ENCODE results near the gene PPP1R12B.
"Not testable (repeated sequence)": the region's sequence is repeated elsewhere in the genome, so short reads cannot be mapped to it uniquely, and the experiment has no call there.

The PPP1R12B gene

DNA sequence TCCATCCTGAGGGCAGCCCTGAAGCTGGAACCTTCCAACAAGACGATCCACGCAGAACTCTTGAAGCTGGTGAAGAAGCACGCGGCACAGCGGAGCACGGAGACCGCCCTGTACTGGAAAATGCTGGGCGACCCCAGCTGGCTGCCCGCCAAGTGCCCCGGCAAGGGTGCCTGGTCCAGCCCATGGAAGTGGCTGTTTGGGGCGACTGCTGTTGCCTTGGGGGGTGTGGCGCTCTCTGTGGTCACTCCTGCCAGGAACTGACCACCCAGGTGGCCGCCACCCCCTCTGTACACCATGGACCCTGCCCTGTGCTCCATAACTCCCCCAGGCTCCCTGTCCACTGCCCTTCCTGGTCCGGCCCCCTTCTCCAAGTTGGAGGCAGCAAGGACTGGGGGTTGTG lies 90.8 kb downstream of the PPP1R12B start:
- DNase-seq (ENCODE audit: low spot score): peak; percentile 25

DNA sequence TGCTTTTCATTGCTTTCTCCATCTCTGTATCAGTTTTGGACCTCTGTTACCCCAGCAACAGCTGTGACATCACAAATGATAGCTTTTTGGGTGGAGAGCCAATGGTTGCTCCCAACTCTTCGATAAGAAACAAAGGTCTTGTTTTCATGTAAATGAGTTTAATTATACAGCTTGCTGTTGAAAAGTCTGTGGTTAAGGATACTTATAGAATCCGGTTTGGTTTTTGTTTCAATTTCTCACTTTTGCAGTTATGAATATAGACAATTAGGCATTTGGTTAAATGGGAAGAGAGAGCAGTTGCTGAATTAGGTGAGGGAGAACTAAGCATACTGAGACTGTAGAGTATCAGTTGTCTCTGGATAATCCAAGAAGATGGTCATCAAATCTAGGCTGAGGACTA lies 99.6 kb downstream of the PPP1R12B start:
- DNase-seq (ENCODE audit: low spot score): not testable (repeated sequence)

DNA sequence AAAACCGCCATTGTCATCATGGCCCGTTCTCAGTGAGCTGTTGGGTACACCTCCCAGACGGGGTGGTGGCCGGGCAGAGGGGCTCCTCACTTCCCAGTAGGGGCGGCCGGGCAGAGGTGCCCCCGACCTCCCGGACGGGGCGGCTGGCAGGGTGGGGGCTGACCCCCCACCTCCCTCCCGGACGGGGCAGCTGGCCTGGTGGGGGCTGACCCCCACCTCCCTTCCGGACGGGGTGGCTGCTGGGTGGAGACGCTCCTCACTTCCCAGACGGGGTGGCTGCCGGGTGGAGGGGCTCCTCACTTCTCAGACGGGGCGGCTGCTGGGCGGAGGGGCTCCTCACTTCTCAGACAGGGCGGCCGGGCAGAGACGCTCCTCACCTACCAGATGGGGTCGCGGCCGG lies 103.1 kb downstream of the PPP1R12B start:
- DNase-seq (ENCODE audit: low spot score): not testable (repeated sequence)

DNA sequence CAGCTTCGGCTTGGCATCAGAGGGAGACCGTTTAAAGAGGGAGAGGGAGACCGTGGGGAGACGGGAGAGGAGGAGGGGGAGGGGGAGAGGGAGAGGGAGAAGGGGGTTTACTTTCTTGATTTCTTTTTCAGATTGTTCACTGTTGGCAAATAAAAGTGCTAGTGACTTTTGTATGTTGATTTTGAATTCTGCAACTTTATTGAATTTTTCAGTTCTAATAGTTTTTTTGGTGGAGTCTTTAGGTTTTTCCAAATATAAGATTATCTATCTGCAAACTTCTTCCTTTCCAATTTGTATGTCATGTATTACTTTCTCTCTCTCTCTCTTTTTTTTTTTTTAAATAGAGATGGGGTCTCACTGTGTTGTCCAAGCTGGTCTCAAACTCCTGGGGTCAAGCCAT lies 104.0 kb downstream of the PPP1R12B start:
- no peak for DNase-seq (ENCODE audit: low spot score)

DNA sequence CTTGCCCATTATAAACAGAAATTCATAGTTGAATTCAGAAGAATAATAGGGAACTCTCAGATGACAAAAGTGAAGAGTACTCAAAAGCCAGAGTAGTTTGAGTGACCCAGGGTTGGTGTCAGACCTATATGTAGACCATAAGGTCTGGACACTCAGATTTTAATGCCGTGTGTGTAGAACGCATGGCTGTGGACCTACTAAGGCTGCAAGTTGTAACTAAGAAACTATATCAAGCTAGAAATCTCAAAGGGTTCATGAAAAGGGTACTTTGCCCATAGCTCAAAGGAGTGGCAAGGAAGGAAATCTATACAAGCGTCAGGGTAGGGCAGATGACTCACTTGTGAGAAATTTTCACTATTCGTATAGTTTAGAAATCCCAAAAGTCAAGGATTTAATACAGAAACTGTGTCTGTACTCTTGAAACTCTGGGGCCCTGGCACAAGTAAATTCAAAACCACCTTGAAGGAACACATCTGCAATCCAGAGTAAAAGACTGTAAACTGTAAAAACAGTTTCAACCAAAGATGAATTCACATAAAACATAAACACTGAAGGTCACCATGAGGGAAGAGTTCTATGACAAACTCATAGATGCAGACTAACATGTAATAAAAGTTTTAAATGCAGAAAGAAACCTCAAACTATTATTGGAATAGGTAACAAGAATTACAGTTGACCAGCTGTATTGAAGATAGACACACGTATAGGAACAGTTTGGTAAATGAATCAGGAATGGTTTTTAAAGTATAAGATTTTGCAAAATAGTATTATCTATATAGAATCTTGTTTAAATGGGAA lies 108.1 kb downstream of the PPP1R12B start:
- DNase-seq (ENCODE audit: low spot score): not testable (repeated sequence)

DNA sequence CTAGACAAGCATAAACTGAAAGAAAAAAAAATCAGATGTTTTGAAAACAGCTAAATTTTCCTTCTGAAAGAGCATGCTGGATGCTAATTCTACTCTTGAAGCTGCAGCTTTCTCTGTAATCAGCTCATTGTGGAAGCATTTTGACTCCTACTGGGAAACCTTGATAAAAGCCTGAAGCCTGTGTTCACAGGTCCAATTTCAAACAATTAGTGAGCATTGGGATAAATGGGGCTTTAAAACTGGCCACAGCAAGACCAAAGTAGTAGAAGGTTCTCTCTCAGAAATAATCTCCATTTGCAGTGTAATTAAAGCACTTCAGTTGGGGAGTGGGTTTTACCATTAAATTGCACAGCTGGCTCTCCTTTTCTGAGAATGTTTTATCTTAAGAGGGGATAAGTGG lies 110.2 kb downstream of the PPP1R12B start:
- DNase-seq (ENCODE audit: low spot score): not testable (repeated sequence)

DNA sequence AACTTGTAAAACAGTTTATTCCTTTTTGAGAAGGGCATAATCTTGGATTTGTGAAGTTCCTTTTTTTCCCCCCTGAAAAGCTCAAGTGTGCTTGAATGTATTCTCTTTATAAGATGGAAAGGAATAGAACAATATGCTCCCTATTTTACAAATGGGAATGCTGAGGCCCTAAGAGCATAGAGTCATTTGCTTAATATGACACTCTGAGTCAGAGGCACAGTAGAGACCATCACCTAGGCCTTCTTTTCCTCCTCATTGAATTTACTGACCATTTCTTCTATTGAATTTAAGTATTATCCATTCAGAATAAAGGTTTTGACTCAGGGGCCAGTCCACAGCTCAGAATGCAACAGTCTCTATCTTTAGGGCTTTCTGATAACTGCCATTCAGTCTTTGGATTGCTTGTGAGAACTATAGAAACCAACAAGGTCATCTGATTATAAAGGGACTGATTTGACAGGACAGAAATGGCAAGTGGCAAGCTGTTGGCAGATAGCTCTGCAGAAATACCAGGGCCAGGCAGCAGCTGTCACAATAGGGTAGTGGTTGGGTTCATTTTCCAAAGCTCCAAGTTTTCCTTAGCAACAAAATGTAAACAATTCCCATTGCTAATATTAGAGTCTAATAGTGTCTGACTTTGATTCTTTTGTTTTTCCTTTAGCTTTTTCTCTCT lies 111.1 kb downstream of the PPP1R12B start:
- not testable (repeated sequence) for DNase-seq (ENCODE audit: low spot score)

DNA sequence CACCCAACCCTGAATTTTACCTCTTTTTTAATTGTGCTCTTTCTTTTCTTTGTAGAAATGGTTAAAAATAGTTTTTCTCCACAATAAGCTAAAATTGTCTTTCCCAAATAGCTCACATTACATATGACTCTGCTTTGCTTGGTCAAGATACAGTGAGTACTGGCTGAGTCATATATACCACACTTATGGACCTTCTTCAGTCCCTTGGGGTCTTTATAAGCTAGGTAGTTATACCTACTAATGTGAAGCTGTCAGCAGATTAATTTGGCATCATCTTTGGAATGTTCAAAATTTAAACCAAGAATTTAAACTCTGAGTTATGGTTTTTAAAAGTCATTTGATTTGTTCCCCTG lies 111.6 kb downstream of the PPP1R12B start:
- DNase-seq (ENCODE audit: low spot score): not testable (repeated sequence)

DNA sequence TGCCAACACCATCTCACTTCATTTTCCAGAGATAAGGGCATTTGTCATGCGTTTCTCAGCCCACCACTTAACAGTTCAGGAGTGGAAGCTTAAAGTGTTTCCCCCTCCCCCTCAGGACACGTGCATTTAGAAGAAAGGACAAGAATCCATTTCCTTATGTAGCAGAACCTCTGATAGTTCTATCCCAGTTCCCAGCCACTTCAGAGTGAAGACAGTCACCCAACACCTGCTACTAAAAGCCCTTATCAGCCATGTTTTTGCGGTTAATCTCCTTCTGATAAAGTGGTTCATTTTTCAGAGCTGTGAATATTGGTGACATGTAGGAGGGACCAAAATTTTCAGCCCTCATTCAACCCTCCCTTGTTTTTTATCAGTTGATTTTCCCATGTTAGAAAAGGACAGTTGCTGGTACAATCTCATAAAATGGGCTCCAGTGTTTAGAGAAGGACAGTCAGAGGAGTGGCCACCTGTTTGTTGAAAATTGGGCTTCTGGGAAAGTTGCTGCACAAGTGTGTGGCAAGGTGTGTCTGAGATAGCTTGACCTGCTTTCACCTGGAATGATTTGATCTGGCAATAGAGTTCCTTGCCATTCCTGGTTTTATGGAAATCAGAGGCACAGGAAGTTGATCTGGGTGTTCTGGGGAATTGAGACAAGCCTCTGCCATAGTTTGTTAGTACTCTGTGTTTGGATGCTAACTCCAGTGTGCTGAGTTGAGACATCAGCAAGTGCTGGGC lies 114.0 kb downstream of the PPP1R12B start:
- no peak for DNase-seq (ENCODE audit: low spot score)

DNA sequence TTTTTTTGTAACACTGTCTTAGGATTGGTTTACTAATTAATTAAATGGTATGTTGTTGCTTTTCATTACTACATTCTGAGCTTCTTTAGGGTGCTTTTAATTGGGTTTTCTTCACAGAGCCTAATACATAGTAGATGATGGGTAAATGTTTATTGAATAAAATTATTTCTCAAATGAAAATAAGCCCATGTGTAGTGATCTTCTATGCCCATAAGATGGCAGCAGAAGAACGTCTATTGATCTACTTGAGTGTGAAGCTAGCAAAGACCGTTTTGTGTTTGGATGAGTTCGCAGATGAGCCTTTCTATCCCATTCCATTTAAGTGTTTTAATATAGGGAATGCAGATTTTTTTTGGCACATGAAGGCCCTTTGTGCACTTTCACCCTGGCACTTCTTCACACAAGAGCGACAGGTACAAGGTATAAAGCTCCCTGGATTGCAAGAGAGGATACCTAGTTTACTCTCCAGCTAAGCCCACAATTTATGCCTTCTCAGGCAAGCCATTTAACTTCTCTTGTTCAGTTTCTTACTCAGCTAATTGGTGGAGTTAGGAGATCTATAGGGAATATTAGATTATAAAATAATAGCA lies 115.7 kb downstream of the PPP1R12B start:
- DNase-seq (ENCODE audit: low spot score): not testable (repeated sequence)

DNA sequence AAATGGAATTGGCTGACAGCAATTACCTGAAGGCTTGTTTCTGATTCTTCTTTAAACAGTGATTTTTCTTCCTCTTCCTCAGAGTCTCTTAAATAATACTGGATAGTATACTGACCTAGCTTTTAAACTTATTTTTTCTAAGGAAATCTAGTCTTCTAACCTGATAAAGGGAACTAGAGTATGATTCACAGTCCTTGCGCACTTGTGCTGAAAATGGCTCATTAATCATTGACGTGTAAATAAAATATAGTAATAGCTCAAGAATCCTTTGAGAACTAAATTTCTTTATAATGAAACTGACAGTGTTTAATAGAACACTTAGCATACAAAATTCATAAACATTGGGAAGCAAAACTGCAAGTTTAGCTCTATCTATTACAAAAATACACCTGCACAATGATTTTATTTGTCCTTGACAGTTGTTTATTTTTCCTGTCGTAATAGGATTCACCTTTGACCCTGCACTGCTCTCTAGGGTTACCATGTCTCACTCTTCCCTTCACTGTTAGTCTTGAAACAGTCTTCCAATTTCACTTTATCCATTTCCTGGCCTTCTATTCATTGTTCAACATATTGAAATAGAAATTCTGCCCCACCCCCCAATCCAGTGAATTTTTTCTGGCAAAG lies 117.3 kb downstream of the PPP1R12B start:
- DNase-seq (ENCODE audit: low spot score): not testable (repeated sequence)

DNA sequence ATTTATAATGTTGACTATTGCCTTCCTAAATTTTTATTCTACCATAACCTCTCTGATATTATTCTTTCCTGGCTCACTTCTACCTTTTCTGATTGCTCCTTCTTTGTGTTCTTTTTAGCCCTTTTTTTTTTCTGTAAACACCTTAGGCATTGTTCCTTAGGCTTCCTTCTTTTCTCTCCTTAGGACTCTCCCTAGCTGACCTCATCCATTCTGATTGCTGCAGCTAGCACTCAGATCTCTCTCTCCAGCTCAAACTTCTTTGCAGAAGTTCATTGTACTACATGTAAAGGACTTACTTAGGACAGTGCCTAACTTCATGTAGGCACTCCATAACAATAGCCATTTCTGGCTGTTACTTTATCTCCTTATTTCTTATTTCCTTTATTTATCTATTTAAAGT lies 117.8 kb downstream of the PPP1R12B start:
- DNase-seq (ENCODE audit: low spot score): not testable (repeated sequence)

DNA sequence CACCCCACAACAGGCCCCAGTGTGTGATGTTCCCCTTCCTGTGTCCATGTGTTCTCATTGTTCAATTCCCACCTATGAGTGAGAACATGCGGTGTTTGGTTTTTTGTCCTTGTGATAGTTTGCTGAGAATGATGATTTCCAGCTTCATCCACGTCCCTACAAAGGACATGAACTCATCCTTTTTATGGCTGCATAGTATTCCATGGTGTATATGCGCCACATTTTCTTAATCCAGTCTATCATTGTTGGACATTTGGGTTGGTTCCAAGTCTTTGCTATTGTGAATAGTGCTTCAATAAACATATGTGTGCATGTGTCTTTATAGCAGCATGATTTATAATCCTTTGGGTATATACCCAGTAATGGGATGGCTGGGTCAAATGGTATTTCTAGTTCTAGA lies 118.9 kb downstream of the PPP1R12B start:
- not testable (repeated sequence) for DNase-seq (ENCODE audit: low spot score)

DNA sequence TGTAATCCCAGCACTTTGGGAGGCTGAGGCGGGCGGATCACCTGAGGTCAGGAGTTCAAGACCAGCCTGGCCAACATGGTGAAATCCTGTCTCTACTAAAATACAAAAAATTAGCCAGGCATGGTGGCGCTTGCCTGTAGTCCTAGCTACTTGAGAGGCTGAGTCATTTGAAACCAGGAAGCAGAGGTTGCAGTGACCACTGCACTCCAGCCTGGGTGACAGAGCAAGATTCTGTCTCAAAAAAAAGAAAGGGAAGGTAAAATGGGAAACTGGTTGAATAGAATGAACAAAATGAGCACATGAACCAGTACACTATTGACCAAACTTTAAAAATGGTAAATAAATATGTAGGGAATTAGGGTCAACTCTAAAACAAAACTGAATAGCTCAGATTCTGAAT lies 120.2 kb downstream of the PPP1R12B start:
- not testable (repeated sequence) for DNase-seq (ENCODE audit: low spot score)

DNA sequence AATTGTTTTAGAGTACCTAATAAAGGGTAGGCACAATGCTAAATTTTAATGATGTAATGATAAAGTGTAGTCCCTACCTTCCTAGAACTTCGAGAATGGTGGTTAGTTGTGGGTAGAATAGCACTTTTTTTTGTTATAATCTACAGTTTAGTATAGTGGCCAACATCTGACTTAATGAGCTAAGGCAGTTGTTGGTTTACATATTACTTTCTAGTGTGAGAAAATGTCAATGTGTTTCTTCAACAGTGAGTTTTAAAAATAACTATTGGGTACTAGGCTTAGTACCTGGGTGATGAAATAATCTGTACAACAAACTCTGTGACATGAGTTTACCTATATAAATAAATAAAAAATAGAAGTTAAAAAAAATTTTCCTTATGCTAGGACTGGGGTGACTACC lies 120.6 kb downstream of the PPP1R12B start:
- not testable (repeated sequence) for DNase-seq (ENCODE audit: low spot score)

DNA sequence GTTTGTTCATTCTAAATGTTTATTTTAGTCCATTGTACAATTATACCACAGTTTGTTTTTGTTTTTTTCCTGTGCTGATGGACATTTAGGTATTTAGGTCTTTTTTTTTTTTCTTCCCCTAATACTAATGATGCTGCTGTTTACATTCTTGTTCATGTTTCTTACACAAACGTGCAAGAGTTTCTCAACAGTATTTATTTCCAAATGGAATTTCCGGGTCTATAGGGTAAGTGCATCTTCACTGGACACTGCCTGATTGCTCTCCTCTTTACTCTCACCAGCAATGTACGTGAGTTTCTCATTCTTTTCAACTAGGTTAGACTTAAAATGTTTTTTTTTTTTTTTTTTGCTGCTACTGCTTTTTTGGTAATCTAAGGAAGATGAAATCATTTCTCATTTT lies 122.7 kb downstream of the PPP1R12B start:
- no peak for DNase-seq (ENCODE audit: low spot score)

DNA sequence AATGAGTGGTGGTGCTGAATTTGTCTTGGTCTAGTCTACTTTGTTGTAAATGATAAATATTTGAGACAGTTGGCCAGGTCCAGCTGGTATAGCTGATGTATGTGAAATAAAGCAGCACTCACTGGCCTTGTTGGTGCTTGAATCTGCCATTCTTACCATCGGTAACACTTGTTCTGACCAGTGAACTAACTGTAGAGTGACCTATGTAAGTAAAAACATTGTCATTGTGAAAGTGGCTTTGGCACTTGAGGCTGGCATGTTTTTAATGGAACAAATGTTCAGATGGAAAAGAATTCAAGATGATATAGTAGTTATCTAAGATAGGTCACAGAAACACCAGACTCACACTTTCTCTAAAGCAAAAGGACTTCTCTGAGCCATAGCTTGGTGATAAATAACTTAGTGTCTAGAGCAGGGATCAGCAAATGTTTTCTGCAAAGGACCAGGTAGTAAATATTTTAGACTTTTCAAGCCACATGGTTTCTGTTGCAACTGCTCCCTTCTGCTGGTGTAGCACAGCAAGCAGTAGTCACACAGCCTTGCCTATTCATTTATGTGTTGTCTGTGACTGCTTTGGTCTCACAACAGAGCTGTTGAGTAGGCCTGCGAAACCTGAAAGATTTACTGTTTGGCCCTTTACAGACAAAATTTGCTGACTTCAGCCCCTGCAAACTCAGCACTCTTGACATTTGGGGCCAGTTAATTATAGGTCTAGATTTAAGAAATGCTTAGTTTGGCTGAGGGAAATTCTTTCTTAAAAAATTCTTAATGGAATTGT lies 124.0 kb downstream of the PPP1R12B start:
- not testable (repeated sequence) for DNase-seq (ENCODE audit: low spot score)

DNA sequence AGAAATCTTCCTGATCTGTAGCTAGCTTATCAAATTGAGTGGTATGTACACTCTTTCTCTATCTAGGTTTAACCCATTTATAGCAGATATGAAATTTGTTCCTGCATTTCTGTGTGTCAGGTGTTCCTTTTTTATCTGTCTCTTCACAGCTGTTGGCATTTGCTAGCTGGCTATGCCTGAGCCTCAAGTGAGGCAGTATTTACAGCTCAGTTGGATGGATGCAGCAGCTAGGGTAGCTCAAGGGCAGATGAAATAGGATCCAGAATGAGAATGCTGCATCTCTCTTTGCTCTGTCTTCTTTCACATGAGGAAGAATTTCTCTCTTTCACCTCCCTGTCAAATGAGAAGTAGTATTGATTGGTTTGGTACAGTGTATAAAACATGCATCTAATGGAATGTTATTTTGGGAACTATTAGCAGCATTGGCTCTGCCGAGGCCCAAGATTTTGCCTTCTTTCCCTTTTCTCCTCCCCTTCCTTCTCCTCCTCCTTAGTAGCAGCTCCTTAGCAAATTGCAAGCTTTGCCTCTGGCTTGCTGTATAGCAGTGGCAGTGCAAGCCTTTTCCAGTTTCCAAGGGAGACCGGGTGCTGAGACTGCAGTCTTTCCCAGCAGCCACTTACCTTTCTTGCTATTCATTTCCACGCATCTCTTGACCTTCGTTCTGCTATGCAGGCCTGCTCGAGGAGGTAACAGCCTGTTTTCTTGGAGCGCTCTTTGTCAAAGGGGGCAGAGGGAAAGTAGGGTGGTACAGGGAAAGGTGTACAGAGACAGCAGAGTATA lies 125.0 kb downstream of the PPP1R12B start:
- not testable (repeated sequence) for DNase-seq (ENCODE audit: low spot score)

DNA sequence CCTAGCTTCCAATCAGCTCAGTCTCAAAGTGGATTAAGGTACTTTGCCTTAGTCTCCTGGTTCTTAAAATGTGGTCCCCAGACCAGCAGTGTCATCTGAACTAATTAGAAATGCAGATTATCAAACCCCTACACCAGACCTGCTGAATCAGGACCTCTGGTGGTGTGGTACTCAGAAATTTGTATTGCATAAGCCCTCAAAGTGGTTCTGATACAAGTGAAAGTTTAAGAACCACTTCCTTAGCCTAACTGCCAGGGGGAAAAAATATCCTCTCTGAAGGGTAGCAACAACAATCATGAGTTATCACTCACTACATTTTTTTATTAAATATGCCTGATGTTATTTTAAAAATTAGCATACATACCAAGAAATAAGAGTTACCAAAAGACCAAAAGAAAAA lies 131.2 kb downstream of the PPP1R12B start:
- DNase-seq (ENCODE audit: low spot score): not testable (repeated sequence)

DNA sequence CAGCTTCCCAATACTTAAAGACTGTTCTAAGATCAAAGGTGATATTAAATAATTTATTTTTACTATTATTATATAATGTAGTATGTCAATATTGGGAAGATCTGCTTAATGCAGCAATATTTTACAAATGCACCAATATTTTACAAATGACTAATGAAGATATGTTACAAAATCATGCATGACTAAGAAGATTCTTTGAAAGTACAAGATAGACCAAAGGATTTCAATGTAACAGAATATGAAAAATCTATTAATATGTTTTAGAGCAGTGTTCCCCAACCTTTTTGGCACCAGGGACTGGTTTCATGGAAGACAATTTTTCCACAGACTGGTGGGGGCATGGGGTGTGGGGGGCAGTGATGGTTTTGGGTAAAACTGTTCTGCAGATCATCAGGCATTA lies 132.1 kb downstream of the PPP1R12B start:
- DNase-seq (ENCODE audit: low spot score): not testable (repeated sequence)
